Amniotic stem cell (primary cell): ENCODE results near the gene SRCIN1.

Experiments
- DNase-seq: peaks from one replicate; lab custom pipeline; 2025; lab: John Stamatoyannopoulos, UW

The SRCIN1 gene

DNA sequence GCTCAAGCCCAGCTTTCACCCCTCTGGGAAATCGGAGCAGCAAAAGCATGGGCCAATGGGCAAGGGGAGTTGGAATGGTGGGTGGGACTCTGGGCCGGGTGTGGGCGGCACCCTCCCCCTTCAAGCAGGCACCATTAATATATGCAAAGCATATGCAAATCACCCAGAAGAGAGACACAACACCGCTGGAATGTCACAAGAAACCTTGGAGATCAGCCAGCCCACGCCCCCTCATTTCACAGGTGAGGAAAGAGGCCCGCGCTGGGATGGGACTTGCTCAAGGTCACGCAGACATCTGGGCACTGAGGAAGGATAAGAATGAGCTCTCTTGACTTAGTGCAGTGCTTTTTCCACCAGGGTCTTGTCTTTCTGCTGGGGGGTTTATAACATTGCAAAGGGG, 4.8 kb downstream of the SRCIN1 start:
- no peak for DNase-seq

- no peak for DNase-seq
Observed at GRCh38 chr17:38600416-38600815, 5.3 kb downstream of the SRCIN1 start.

DNA sequence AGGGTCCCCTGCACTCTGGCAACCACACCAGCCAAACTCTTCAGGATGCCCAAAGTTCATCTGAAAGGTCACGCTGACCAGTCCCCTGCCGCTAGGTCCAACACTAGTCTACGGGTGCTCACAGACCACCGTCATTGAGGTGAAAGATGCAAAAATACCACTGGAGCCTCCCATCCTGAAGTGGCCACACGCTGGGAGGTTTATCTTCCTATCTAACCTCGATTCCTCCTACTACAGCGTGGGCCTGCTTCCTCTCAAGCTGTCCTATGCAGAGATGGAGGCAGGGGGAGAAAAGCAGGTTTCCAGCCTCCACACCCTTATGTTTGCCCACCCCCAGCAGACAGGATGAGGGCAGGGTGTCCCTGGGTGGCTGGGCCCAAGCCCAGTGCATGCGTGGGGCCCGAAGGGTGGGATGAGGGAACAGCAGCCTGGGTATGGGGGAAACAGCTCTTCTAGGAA, 6.3 kb downstream of the SRCIN1 start:
- no peak for DNase-seq

- DNase-seq = no peak
Observed at GRCh38 chr17:38598995-38599394, 6.8 kb downstream of the SRCIN1 start.

- no peak for DNase-seq
Observed at GRCh38 chr17:38598536-38598935, 7.2 kb downstream of the SRCIN1 start.

GRCh38 chr17:38597375-38597774, 8.4 kb downstream of the SRCIN1 start:
- DNase-seq = no peak

- DNase-seq = no peak
Observed at GRCh38 chr17:38596651-38597050, 9.1 kb downstream of the SRCIN1 start.

GRCh38 chr17:38595892-38596291, 9.9 kb downstream of the SRCIN1 start:
- DNase-seq = no peak

- DNase-seq = no peak
Observed at GRCh38 chr17:38594152-38594551, 11.6 kb downstream of the SRCIN1 start.

DNA sequence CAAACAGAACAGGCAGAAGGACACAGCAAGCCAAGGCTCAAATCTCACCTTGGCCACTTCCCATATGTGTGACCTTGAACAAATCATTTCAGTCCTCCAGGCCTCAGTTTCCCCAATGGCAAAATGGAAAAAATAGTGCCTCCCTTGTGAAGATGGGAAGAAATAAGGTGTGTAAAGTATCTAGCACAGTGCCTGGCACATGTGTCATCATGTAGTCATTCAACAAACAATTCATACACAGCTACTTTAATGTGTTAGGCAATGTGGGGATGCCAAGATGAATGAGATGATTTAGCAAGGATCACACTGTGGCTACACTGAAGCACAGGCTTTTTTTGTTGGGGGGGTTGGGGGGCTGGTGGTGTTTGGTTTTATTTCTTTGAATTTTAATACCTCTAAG, 13.3 kb downstream of the SRCIN1 start:
- DNase-seq = no peak

- DNase-seq = no peak
Observed at GRCh38 chr17:38591759-38592241, 14.0 kb downstream of the SRCIN1 start.

DNA sequence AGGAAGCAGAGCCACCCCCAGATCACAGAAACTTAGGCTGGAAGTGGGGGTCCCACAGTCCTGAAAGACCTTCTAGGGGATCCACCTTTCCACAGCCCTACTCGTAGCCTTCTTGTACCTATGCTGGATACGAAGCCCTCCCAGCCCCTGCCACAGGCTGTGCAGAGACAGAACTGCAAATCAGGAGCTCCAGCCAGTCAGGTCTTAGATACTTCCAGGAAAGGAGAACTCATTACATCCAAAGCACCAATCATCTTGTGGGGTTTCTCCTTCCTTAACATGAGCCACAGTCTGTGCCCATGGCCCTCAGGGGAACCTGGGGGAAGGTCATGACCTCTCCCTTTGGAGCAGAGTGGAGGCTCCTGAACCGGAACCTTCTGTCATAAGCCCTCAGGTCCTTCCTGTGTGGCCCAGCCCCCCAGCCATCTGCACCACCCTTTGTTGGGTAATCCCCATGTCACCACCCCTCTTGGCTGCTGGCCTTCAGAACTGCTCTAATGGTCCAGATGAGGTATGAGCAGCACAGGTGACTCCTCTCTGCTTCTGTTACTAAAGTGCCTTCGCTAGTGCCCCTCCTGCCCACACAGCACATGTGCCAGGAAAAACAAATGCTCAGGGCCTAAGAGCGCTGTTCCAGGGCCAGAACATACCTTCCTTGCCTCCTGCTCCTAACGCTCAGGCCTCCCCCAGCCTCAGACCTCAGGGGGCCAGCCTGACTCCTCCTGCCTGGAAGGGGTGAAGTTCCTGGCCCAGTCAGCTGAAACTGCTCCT, 14.6 kb downstream of the SRCIN1 start:
- DNase-seq = no peak

DNA sequence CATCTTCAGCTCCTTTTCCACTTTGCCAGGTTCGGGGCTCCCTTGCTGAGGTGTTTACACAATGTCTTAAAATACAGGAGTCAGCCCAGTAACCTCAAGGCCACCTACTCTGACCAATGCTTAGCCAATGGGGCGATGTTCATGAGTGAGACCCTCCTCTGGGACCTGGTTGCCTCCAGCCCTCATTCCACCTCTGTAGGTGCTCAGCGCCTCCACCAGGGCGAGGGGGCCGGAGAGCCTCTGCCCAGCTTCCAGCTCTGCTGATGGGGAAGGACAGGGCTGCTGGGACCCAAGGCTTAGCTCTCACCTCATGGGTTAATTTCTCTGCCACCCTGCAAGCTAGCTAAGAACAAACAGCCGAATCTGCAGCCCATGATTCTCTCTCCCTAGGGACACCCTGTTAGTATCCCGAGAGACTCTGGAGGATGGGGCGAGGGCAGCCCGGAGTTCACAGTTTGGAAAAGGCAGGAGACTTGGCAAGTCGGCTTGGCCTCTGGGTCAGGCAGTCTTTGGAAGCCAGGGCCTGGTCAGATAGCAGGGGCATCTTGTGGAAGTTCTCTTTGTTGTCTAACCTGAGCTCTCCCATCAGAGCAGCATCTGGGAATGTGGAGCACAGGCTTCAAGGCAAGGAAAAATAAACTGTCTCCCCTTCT, 16.2 kb downstream of the SRCIN1 start:
- DNase-seq = no peak

DNA sequence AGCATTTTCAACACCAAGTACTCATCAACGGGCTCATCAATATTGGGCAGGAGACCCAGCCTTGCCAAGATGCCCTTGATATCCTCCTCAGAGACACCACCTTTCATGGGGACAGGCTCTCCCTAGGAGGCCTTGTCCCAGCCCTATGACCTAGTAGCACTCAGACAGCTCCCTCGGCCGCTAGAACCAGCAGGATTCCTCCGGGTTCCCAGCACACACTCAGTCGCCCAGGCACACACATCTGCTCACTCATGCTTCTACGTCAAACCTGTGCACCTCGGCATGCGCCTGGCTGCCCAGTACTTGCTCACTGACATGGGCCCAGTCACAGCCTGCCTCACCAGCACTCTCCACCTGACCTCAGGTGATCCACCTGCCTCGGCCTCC, 17.0 kb downstream of the SRCIN1 start:
- no peak for DNase-seq

- DNase-seq = no peak
Observed at GRCh38 chr17:38587947-38588787, 17.6 kb downstream of the SRCIN1 start.

DNA sequence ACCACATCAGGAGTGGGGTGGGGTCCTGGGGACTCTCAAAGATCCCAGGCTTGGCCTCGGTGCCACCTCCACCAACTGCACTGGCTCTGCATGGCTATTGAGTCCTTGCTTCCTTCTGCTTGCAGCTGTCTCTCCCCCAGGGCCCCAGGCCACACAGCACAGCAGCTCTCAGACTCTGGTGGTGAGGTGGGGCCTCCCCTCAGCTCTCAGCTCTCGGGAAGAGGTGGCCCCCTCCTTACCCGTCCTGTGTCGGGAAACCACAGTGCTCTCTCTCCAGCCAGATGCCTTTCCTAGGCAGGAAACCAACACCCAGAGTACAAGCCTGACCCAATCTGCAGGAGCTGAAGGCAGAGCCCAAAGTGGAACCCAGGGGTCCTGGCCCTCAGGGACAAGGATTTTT, 18.5 kb downstream of the SRCIN1 start:
- DNase-seq = no peak

DNA sequence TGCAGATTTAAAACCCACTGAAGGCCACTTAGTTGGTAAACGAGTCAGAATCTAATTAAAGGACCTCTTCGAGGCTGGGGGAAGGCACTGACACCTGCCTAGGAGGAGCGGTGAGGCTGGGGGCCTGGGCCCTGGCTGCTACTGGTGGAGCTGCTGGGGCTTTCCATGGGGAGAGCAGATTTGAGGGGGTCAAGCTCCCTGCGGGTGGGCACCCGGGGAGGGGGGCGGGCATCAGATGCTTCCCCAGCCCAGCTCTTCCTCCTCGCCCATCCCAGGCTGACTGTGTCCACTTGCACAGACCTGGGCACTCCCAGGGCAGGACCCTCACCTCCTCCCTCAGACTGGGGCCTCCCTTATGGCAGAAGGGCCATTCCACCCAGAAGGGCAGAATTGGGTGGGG, 19.0 kb downstream of the SRCIN1 start:
- DNase-seq = no peak

DNA sequence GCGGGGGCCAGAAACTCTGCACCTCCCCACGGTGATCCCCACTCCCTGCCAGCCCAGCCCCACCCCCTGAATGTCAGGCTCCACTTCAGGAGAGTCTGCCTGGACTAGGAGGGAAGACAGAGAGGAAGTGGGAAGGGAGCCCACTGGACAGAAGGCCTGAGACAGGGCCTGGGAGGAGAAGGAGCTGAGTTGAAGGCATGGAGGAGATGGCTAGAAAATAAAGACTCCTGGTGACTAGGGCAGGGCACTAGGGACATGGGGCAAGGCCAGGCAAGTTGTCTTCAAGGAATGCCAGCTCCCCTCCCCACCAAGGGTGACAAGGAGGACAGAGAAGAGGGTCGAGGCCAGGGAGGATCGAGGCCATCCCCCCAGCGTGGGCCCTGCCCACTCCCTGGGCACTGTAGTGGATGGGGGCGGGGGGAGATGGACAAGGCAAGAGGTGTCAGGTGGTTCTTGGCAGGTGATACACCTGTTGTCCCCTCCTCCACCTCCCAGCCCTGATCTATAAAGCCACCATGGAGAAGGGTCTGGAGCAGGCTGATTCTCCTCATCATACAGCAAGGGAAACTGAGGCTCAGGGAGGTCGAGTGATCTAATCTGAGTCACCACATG, 19.7 kb downstream of the SRCIN1 start:
- no peak for DNase-seq

DNA sequence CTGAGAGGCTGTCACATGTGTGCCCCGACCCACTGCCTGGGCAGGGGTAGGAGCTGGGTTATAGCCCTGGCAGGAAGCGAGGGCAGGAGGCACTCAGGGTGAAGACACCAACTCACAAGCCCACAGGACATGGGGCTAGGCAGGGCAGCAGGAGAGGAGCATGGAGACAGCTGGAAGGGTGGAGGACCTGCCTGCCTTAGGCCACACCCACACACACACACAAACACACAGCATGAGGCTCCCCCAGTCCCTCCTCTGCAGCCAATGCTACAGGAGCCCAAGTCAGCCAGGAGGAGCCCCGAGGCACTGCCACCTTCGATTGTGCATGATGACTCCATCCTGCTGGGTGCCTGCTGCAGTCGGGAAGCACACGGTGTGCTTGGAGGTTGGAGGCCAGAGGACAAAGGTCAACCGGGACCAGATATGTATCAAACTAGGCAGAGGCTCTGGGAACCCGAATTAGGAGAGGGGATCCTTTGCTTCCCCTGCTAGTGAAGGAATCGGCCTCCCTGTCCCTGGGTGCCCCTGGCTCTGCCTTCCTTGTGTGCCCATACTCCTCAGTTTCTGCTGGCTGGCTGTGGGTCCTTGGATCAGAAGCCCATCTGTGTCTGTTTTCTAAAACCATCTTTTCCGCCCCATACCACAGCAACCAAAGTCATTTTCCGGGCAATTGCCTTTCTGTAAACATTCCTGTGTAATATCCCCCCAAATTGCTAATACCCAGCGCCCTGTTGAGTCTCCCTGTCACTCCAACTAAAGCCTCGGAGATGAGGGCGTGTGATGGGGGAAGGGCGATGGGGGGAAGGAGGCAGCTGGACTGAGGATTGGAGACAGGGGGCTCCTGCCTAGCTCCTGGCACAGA, 20.5 kb downstream of the SRCIN1 start:
- DNase-seq = no peak

GRCh38 chr17:38584350-38584925, 21.3 kb downstream of the SRCIN1 start:
- no peak for DNase-seq

DNA sequence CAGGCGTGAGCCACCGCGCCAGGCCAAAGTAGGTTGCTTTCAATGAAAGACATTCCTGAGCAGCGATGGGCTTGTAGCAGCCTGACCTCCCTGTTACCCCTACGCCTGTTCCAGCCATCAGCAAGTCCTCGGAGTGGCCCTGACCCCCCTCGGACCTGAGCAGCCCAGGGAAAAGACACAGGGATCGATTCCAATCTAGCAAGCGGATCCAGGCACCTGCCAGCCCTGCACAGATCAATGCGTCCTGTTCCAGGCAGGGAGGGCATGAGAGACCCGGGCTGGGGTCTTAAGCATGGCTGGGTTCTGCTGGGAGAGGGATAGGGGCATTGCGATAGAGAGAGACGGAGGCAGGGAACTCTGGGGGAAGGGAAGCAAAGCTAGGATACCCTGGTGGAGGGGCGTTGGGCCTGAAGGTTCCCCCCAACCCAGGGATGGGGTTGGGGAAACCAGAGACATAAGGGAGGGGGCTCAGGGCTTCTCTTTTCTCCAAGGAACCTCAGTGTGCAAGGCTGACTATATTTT, 21.9 kb downstream of the SRCIN1 start:
- DNase-seq = no peak
